NCI-H2196 treated with DMSO at 0.1 percent for 48 hours (cell line): ENCODE data around the gene TMEM140.
"Not testable (repeated sequence)": the region's sequence is repeated elsewhere in the genome, so short reads cannot be mapped to it uniquely, and the experiment has no call there.

Source experiments
- DNase-seq: peaks from one replicate; lab custom pipeline; 2025; ENCODE audit not compliant: unreplicated experiment; lab: John Stamatoyannopoulos, UW

TMEM140 gene

GRCh38 chr7:135147899-135148721 lies at the start of gene TMEM140:
TSS of gene TMEM140 (plus strand) at chr7:135148072. CDS start at chr7:135164442, 16,370 bp downstream.
- no peak for DNase-seq

- DNase-seq: no peak
Measured at GRCh38 chr7:135098391-135098790, 49.5 kb upstream of the TMEM140 start.

GRCh38 chr7:135100856-135101255 lies 47.0 kb upstream of the TMEM140 start:
- no peak for DNase-seq

- no peak for DNase-seq
Measured at GRCh38 chr7:135102372-135102771, 45.5 kb upstream of the TMEM140 start.

GRCh38 chr7:135109562-135109961 lies 38.3 kb upstream of the TMEM140 start:
- DNase-seq: no peak

GRCh38 chr7:135109976-135110375 lies 37.9 kb upstream of the TMEM140 start:
- no peak for DNase-seq

- no peak for DNase-seq
Measured at GRCh38 chr7:135111379-135111778, 36.5 kb upstream of the TMEM140 start.

- no peak for DNase-seq
Measured at GRCh38 chr7:135114622-135115021, 33.2 kb upstream of the TMEM140 start.

- no peak for DNase-seq
Measured at GRCh38 chr7:135117096-135117495, 30.8 kb upstream of the TMEM140 start.

GRCh38 chr7:135121868-135122267 lies 26.0 kb upstream of the TMEM140 start:
- DNase-seq: no peak

GRCh38 chr7:135124631-135125030 lies 23.2 kb upstream of the TMEM140 start:
- DNase-seq: not testable (repeated sequence)

- no peak for DNase-seq
Measured at GRCh38 chr7:135128931-135129330, 18.9 kb upstream of the TMEM140 start.

GRCh38 chr7:135129579-135129978 lies 18.3 kb upstream of the TMEM140 start:
- DNase-seq: no peak

GRCh38 chr7:135143885-135144668 lies 3.8 kb upstream of the TMEM140 start:
- DNase-seq: no peak

- no peak for DNase-seq
Measured at GRCh38 chr7:135147341-135147898, 452 bp upstream of the TMEM140 start.

GRCh38 chr7:135150072-135150782 lies 2.4 kb downstream of the TMEM140 start:
- DNase-seq: no peak

- DNase-seq: no peak
Measured at GRCh38 chr7:135151132-135151531, 3.3 kb downstream of the TMEM140 start.

- DNase-seq: no peak
Measured at GRCh38 chr7:135151533-135151932, 3.7 kb downstream of the TMEM140 start.

GRCh38 chr7:135152442-135152841 lies 4.6 kb downstream of the TMEM140 start:
- DNase-seq: no peak

- no peak for DNase-seq
Measured at GRCh38 chr7:135154734-135155133, 6.9 kb downstream of the TMEM140 start.

GRCh38 chr7:135156290-135156689 lies 8.4 kb downstream of the TMEM140 start:
- no peak for DNase-seq
